Activated CD8-positive, alpha-beta T cell treated with anti-CD3 and anti-CD28 coated beads for 36 hours (primary cell): ENCODE measurements around the gene OVCA2. TPM values are rescaled to one million over a fixed set of nuclear protein-coding genes. Genes with fewer than 3 reads are reported as not detected.
A peak's percentile ranks its signal among the peaks of the same experiment; 100 is the strongest.

Experiments used
- ATAC-seq: fragments of 200-7000 bp; cut with Tn5 transposase; one replicate; pipeline ENCODE4 v1.10.0; 2021; ENCODE audit warnings: mild to moderate bottlenecking, moderate library complexity
- CTCF ChIA-PET: fragments of 350-600 bp; sonication (Branson Sonifier 250); formaldehyde crosslinking; loops from one replicate; lab custom pipeline; 2021; ENCODE audit warnings: antibody characterized with exemption; lab: Charles Lee
- POLR2A ChIA-PET: fragments of 350-600 bp; sonication (Branson Sonifier 250); formaldehyde crosslinking; loops from one replicate; lab custom pipeline; 2021; ENCODE audit warnings: antibody characterized with exemption; lab: Charles Lee
- DNase-seq: peaks from one replicate; pipeline ENCODE4 v3.0.0-alpha.2; 2020
- H3K27ac Mint-ChIP-seq: one replicate; pipeline ENCODE4 v1.8.0; 2021; ENCODE audit warnings: mild to moderate bottlenecking, mixed read lengths
- H3K27me3 Mint-ChIP-seq: one replicate; pipeline ENCODE4 v1.8.0; 2021; ENCODE audit warnings: mixed read lengths
- H3K36me3 Mint-ChIP-seq: one replicate; pipeline ENCODE4 v1.8.0; 2021; ENCODE audit warnings: low read depth, mixed read lengths
- H3K4me1 Mint-ChIP-seq: one replicate; pipeline ENCODE4 v1.8.0; 2021; ENCODE audit warnings: low read depth, mixed read lengths
- H3K4me3 Mint-ChIP-seq: one replicate; pipeline ENCODE4 v1.8.0; 2021; ENCODE audit warnings: mild to moderate bottlenecking, moderate library complexity, mixed read lengths
- H3K9me3 Mint-ChIP-seq: one replicate; pipeline ENCODE4 v1.8.0; 2021; ENCODE audit warnings: mixed read lengths
- intact Hi-C: fragments of 100-400 bp; cut with micrococcal nuclease; formaldehyde crosslinking; loops from one replicate; pipeline ENCODE4 v1.10.0; 2022
- total RNA-seq, 2 experiments: library from RNA; stranded (reverse); gene quantifications; one replicate each; pipeline ENCODE4 v1.2.3, GENCODE V29; 2021
- TF ChIP-seq, protein P1 (sequence below): fragments of 200-600 bp; IDR thresholded peaks from one replicate; pipeline ENCODE4 v1.8.0; 2022; ENCODE audit warnings: antibody characterized with exemption, mild to moderate bottlenecking

OVCA2 gene
- total RNA-seq, 2 experiments from 2014 or later, result 28.0 to 28.5 TPM

DNA sequence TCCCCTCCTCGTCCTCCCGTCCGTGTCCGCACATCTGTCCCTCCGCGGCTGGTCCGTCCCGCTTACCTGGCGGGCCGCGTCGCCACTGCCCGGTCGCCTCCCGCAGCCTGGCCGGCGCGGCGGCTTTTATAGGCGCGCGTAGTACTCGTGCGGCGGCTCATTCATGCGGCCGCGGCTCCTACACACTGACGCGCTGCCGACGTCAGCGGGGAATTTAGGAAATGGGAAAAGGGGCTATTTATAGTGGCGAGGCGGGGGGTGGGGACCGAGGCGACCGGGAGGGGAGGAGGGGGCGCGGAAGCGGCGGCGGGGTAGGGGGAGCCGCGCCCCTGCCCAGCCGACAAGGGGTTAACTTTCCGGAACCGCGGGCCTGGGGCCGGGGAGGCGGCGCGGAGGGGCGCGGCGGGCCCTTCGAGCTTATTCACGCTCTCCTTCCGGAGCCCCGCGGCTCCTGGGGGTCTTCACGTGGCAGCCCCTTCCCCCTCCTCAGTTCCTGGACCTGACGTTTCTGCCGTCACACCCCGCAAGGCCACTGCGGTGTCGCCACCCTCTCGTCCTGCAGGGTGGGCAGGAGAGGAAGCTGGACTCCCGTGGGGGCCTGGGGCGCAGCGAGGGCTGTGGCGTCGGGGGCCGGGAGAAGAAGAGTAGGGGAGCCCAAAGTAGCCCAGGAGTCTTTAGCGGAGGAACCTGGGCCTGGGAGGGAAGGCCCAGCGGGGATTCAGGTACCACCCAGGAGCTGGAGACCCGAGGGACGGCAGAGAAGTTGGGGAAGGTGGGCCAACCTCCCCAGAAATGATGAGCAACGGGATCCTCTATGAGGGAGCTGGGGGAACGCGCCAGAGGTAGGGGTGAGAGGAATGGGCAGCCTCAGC lies 9.5 kb downstream of the OVCA2 start:
- ATAC-seq, result no peak
- DNase-seq, result peak; percentile 40
- no peaks in the 10 kb centered on the region for H3K9me3 Mint-ChIP-seq
- H3K27me3 Mint-ChIP-seq, result peaks cover 17% of the 10 kb centered on the region
- CTCF ChIA-PET, result interaction anchor here (0.8 to 1.8 kb wide), 4 partner anchors 193 to 335 kb away, joined by 3 to 8 read pairs (median 6); no protein-coding TSS in a partner anchor
- POLR2A ChIA-PET, result interaction anchor here (0.7 to 2.1 kb wide), 4 partner anchors 126 to 263 kb away, joined by 3 to 8 read pairs (median 4); partner anchors contain the start of gene SMG6
- peak overlapping the region; percentile 43 for H3K4me3 Mint-ChIP-seq
- peaks cover 27% of the 10 kb centered on the region for H3K4me1 Mint-ChIP-seq
- intact Hi-C loops, result loop anchor here (5.0 kb wide), 1 partner anchor 191 kb away; no protein-coding TSS in a partner anchor
- TF ChIP-seq, protein P1, sequence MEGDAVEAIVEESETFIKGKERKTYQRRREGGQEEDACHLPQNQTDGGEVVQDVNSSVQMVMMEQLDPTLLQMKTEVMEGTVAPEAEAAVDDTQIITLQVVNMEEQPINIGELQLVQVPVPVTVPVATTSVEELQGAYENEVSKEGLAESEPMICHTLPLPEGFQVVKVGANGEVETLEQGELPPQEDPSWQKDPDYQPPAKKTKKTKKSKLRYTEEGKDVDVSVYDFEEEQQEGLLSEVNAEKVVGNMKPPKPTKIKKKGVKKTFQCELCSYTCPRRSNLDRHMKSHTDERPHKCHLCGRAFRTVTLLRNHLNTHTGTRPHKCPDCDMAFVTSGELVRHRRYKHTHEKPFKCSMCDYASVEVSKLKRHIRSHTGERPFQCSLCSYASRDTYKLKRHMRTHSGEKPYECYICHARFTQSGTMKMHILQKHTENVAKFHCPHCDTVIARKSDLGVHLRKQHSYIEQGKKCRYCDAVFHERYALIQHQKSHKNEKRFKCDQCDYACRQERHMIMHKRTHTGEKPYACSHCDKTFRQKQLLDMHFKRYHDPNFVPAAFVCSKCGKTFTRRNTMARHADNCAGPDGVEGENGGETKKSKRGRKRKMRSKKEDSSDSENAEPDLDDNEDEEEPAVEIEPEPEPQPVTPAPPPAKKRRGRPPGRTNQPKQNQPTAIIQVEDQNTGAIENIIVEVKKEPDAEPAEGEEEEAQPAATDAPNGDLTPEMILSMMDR, result no peak
- H3K27ac Mint-ChIP-seq, result no peak overlapping the region
- H3K36me3 Mint-ChIP-seq, result peaks cover 2% of the 10 kb centered on the region

DNA sequence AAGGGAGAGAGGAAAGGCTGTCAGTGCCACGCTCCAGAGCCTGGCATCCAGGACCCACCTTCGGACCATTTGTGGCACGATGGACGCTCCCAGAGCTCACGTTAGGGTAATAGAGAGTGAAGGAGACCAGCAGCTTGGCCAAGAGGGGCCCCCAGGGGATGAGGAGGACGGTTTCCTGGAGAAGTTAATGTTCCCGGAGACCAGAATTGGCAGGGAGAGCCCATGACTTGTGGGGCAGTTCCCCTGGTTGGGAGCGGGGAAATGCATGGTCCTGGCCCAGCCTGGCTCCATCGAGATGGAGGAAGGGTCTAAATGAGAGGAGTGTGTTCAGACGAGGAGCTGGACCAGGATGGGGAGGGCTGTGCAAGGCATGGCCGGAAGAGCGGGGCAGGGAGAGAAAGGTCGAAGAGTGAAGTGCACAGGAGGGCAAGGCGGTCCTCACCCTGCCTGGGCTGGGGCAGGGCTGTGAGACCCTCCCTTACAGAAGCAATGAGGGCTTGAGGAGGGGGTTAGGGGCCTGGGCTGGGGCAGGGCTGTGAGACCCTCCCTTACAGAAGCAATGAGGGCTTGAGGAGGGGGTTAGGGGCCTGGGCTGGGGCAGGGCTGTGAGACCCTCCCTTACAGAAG lies 10.2 kb downstream of the OVCA2 start:
- H3K36me3 Mint-ChIP-seq, result peaks cover 6% of the 10 kb centered on the region
- TF ChIP-seq, protein P1, result no peak
- no peaks in the 10 kb centered on the region for H3K9me3 Mint-ChIP-seq
- intact Hi-C loops, result loop anchor here (5.0 kb wide), 1 partner anchor 190 kb away; no protein-coding TSS in a partner anchor
- H3K27ac Mint-ChIP-seq, result no peak overlapping the region
- ATAC-seq, result no peak
- peaks cover 17% of the 10 kb centered on the region for H3K27me3 Mint-ChIP-seq
- H3K4me1 Mint-ChIP-seq, result peaks cover 27% of the 10 kb centered on the region
- CTCF ChIA-PET, result interaction anchor here (0.8 to 1.8 kb wide), 4 partner anchors 193 to 335 kb away, joined by 3 to 8 read pairs (median 6); no protein-coding TSS in a partner anchor
- H3K4me3 Mint-ChIP-seq, result peak overlapping the region; percentile 38
- DNase-seq, result no peak
- POLR2A ChIA-PET, result interaction anchor here (0.8 to 2.1 kb wide), 3 partner anchors 211 to 263 kb away, joined by 3 to 8 read pairs (median 4); partner anchors contain the start of gene SMG6

DNA sequence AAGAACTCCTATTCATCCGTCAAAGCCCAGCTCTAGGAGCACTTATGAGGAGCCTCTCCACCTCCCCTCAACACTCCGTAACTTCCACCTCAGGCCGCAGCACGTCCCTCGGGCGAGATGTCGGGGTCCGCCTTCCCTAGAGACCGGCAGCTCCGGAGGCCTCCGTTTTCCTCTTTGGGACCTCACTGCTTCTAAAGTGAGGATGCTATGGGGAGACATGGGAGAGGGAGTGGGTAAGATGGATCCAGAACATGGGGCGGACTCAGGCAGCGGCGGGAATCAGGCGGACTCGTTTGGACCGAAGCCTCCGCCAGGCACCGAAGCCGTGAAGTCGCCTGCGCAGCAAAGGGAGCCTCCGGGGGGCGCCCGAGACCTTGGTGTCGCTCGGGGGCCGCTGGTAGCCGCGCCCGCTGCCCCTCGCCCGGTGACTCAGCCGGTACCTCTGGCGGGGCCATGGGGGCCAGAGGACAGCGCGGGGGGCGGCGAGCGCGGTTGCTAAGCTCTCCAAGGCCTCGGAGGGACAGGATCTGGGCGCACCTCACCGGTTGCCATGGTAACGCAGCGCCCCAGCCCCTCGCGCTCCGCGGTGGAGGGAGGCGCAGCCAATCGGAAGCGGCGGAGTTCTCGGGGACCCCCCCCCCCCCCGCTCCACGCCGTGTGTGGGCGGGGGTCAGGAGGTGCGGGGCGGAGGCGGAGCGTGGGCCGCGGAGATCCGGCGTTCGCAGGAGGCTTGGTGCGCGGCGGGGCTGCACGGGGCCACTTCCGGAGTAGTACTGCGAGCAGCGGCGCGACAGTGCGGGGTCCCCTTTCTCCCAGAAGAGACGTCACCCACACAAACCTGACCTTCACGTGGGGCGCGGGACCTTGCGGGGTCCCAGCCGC lies 11.8 kb downstream of the OVCA2 start:
- peak overlapping the region; percentile 74 for H3K4me3 Mint-ChIP-seq
- no peaks in the 10 kb centered on the region for H3K9me3 Mint-ChIP-seq
- intact Hi-C loops, result loop anchor here (5.0 kb wide), 1 partner anchor 189 kb away; no protein-coding TSS in a partner anchor
- ATAC-seq (peak; percentile 43), DNase-seq (peak; percentile 93)
- peaks cover 22% of the 10 kb centered on the region for H3K4me1 Mint-ChIP-seq
- peak overlapping the region; percentile 52 for H3K27ac Mint-ChIP-seq
- TF ChIP-seq, protein P1, result peak; percentile 70
- peaks cover 12% of the 10 kb centered on the region for H3K27me3 Mint-ChIP-seq
- ChIA-PET POLR2A (interaction anchor here (0.6 to 5.7 kb wide), 7 partner anchors 9 to 282 kb away, joined by 3 to 46 read pairs (median 4); partner anchors contain the start of gene TSR1), CTCF (interaction anchor here (0.7 to 8.5 kb wide), 28 partner anchors 10 to 592 kb away, joined by 3 to 239 read pairs (median 5); partner anchors contain the start of genes RTN4RL1 and TSR1)
- peaks cover 11% of the 10 kb centered on the region for H3K36me3 Mint-ChIP-seq

DNA sequence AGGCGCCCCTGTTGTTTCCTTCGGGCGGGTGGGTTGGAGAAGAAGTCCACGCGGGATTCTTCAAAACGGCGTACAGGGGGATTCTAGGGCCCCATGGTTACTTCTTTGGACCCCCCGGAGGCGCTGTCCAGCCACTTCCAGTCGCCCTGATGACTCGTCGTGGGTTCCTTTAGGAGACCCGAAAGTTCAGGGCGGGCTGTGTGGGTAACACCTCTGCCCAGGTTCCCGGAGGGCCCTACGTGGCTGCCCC lies 12.4 kb downstream of the OVCA2 start:
- no peak for ATAC-seq
- H3K9me3 Mint-ChIP-seq, result no peaks in the 10 kb centered on the region
- peak overlapping the region; percentile 74 for H3K4me3 Mint-ChIP-seq
- POLR2A ChIA-PET, result interaction anchor here (1.0 to 5.7 kb wide), 7 partner anchors 15 to 282 kb away, joined by 3 to 46 read pairs (median 10); partner anchors contain the start of genes SMG6, SRR and TSR1
- intact Hi-C loops, result loop anchor here (5.0 kb wide), 1 partner anchor 188 kb away; no protein-coding TSS in a partner anchor
- peaks cover 11% of the 10 kb centered on the region for H3K36me3 Mint-ChIP-seq
- TF ChIP-seq, protein P1, result no peak
- CTCF ChIA-PET, result interaction anchor here (0.6 to 8.5 kb wide), 53 partner anchors 8 to 1459 kb away, joined by 3 to 239 read pairs (median 4); partner anchors contain the start of genes DPH1, OVCA2, RTN4RL1 and TSR1
- peak overlapping the region; percentile 52 for H3K27ac Mint-ChIP-seq
- peaks cover 16% of the 10 kb centered on the region for H3K4me1 Mint-ChIP-seq
- no peak for DNase-seq
- peaks cover 9% of the 10 kb centered on the region for H3K27me3 Mint-ChIP-seq
